ENCODE measurements around the gene EOGT. TPM values are rescaled to one million over a fixed set of nuclear protein-coding genes. Genes with fewer than 3 reads are reported as not detected.

Gene EOGT
- polyA plus RNA-seq, 2 donors: 13.3 to 28.1 TPM

- WGBS, 2 donors: 45 to 56% methylated on average over 8 of the region's 8 CpGs
Measured at GRCh38 chr3:68996356-68996995, 17.0 kb downstream of the EOGT start.

GRCh38 chr3:68988740-68989139 is 24.7 kb downstream of the EOGT start:
- Histone ChIP-seq H3K27ac (ENCODE audit: low read depth in 2 of 2, low read length in 1 of 2) (no peak overlapping the region), H3K4me1 (ENCODE audit: control insufficient read depth in 2 of 2, insufficient read depth in 2 of 2, low read length in 1 of 2) (no peaks in the 10 kb centered on the region), H3K36me3 (ENCODE audit: control insufficient read depth in 2 of 2, insufficient read depth in 2 of 2, low read length in 1 of 2) (peaks cover 6 to 14% of the 10 kb centered on the region in 2 donors), H3K9me3 (ENCODE audit: control insufficient read depth in 2 of 2, insufficient read depth in 1 of 2, low read depth in 1 of 2, low read length in 1 of 2) (no peaks in the 10 kb centered on the region), H3K27me3 (ENCODE audit: control insufficient read depth in 1 of 2, insufficient read depth in 2 of 2, low read length in 2 of 2) (no peaks in the 10 kb centered on the region), H3K4me3 (ENCODE audit: low read depth in 1 of 2, low read length in 2 of 2) (no peak overlapping the region)
- 73 to 89% methylated on average over 4 of the region's 4 CpGs for WGBS, 2 donors

More at GRCh38 chr3:68996356-68996995, 17.0 kb downstream of the EOGT start:
- H3K27me3 ChIP-seq (ENCODE audit: control insufficient read depth in 1 of 2, insufficient read depth in 2 of 2, low read length in 2 of 2): no peaks in the 10 kb centered on the region
- no peak overlapping the region for H3K27ac ChIP-seq (ENCODE audit: low read depth in 2 of 2, low read length in 1 of 2)
- H3K36me3 ChIP-seq (ENCODE audit: control insufficient read depth in 2 of 2, insufficient read depth in 2 of 2, low read length in 1 of 2): peaks cover 11 to 15% of the 10 kb centered on the region in 2 donors
- no peaks in the 10 kb centered on the region for H3K9me3 ChIP-seq (ENCODE audit: control insufficient read depth in 2 of 2, insufficient read depth in 1 of 2, low read depth in 1 of 2, low read length in 1 of 2)
- no peak overlapping the region for H3K4me3 ChIP-seq (ENCODE audit: low read depth in 1 of 2, low read length in 2 of 2)
- no peaks in the 10 kb centered on the region for H3K4me1 ChIP-seq (ENCODE audit: control insufficient read depth in 2 of 2, insufficient read depth in 2 of 2, low read length in 1 of 2)

- 81 to 86% methylated on average over 6 of the region's 6 CpGs for WGBS, 2 donors
- Histone ChIP-seq H3K27me3 (ENCODE audit: control insufficient read depth in 1 of 2, insufficient read depth in 2 of 2, low read length in 2 of 2) (no peaks in the 10 kb centered on the region), H3K36me3 (ENCODE audit: control insufficient read depth in 2 of 2, insufficient read depth in 2 of 2, low read length in 1 of 2) (peaks cover 9 to 12% of the 10 kb centered on the region in 2 donors), H3K27ac (ENCODE audit: low read depth in 2 of 2, low read length in 1 of 2) (no peak overlapping the region), H3K4me1 (ENCODE audit: control insufficient read depth in 2 of 2, insufficient read depth in 2 of 2, low read length in 1 of 2) (no peaks in the 10 kb centered on the region), H3K9me3 (ENCODE audit: control insufficient read depth in 2 of 2, insufficient read depth in 1 of 2, low read depth in 1 of 2, low read length in 1 of 2) (no peaks in the 10 kb centered on the region), H3K4me3 (ENCODE audit: low read depth in 1 of 2, low read length in 2 of 2) (no peak overlapping the region)
Measured at GRCh38 chr3:68987322-68987721, 26.2 kb downstream of the EOGT start.

GRCh38 chr3:68986496-68987208 is 26.8 kb downstream of the EOGT start:
- WGBS, 2 donors: 94 to 96% methylated on average over 6 of the region's 6 CpGs
- peaks cover 9 to 14% of the 10 kb centered on the region in 2 donors for H3K36me3 ChIP-seq (ENCODE audit: control insufficient read depth in 2 of 2, insufficient read depth in 2 of 2, low read length in 1 of 2)
- no peaks in the 10 kb centered on the region for H3K27me3 ChIP-seq (ENCODE audit: control insufficient read depth in 1 of 2, insufficient read depth in 2 of 2, low read length in 2 of 2)
- no peaks in the 10 kb centered on the region for H3K9me3 ChIP-seq (ENCODE audit: control insufficient read depth in 2 of 2, insufficient read depth in 1 of 2, low read depth in 1 of 2, low read length in 1 of 2)
- H3K27ac ChIP-seq (ENCODE audit: low read depth in 2 of 2, low read length in 1 of 2): no peak overlapping the region
- H3K4me3 ChIP-seq (ENCODE audit: low read depth in 1 of 2, low read length in 2 of 2): no peak overlapping the region
- H3K4me1 ChIP-seq (ENCODE audit: control insufficient read depth in 2 of 2, insufficient read depth in 2 of 2, low read length in 1 of 2): no peaks in the 10 kb centered on the region

- Histone ChIP-seq H3K4me1 (ENCODE audit: control insufficient read depth in 2 of 2, insufficient read depth in 2 of 2, low read length in 1 of 2) (no peaks in the 10 kb centered on the region), H3K27me3 (ENCODE audit: control insufficient read depth in 1 of 2, insufficient read depth in 2 of 2, low read length in 2 of 2) (no peaks in the 10 kb centered on the region), H3K27ac (ENCODE audit: low read depth in 2 of 2, low read length in 1 of 2) (no peak overlapping the region), H3K4me3 (ENCODE audit: low read depth in 1 of 2, low read length in 2 of 2) (no peak overlapping the region), H3K9me3 (ENCODE audit: control insufficient read depth in 2 of 2, insufficient read depth in 1 of 2, low read depth in 1 of 2, low read length in 1 of 2) (no peaks in the 10 kb centered on the region), H3K36me3 (ENCODE audit: control insufficient read depth in 2 of 2, insufficient read depth in 2 of 2, low read length in 1 of 2) (peaks cover 13 to 19% of the 10 kb centered on the region in 2 donors)
- 53 to 67% methylated on average over 3 of the region's 3 CpGs for WGBS, 2 donors
Measured at GRCh38 chr3:68985146-68985790, 28.2 kb downstream of the EOGT start.

- H3K9me3 ChIP-seq (ENCODE audit: control insufficient read depth in 2 of 2, insufficient read depth in 1 of 2, low read depth in 1 of 2, low read length in 1 of 2): no peaks in the 10 kb centered on the region
- H3K4me3 ChIP-seq (ENCODE audit: low read depth in 1 of 2, low read length in 2 of 2): no peak overlapping the region
- no peaks in the 10 kb centered on the region for H3K27me3 ChIP-seq (ENCODE audit: control insufficient read depth in 1 of 2, insufficient read depth in 2 of 2, low read length in 2 of 2)
- 81 to 83% methylated on average over 5 of the region's 5 CpGs for WGBS, 2 donors
- H3K4me1 ChIP-seq (ENCODE audit: control insufficient read depth in 2 of 2, insufficient read depth in 2 of 2, low read length in 1 of 2): no peaks in the 10 kb centered on the region
- peaks cover 16 to 21% of the 10 kb centered on the region in 2 donors for H3K36me3 ChIP-seq (ENCODE audit: control insufficient read depth in 2 of 2, insufficient read depth in 2 of 2, low read length in 1 of 2)
- no peak overlapping the region for H3K27ac ChIP-seq (ENCODE audit: low read depth in 2 of 2, low read length in 1 of 2)
Measured at GRCh38 chr3:68984011-68984530, 29.4 kb downstream of the EOGT start.

GRCh38 chr3:68977486-68978167 is 35.9 kb downstream of the EOGT start:
- Histone ChIP-seq H3K36me3 (ENCODE audit: control insufficient read depth in 2 of 2, insufficient read depth in 2 of 2, low read length in 1 of 2) (peaks cover 11 to 14% of the 10 kb centered on the region in 2 donors), H3K27ac (ENCODE audit: low read depth in 2 of 2, low read length in 1 of 2) (no peak overlapping the region), H3K27me3 (ENCODE audit: control insufficient read depth in 1 of 2, insufficient read depth in 2 of 2, low read length in 2 of 2) (no peaks in the 10 kb centered on the region), H3K4me1 (ENCODE audit: control insufficient read depth in 2 of 2, insufficient read depth in 2 of 2, low read length in 1 of 2) (no peaks in the 10 kb centered on the region), H3K4me3 (ENCODE audit: low read depth in 1 of 2, low read length in 2 of 2) (no peak overlapping the region), H3K9me3 (ENCODE audit: control insufficient read depth in 2 of 2, insufficient read depth in 1 of 2, low read depth in 1 of 2, low read length in 1 of 2) (no peaks in the 10 kb centered on the region)
- 77 to 80% methylated on average over 8 of the region's 8 CpGs for WGBS, 2 donors

GRCh38 chr3:68974711-68975110 is 38.8 kb downstream of the EOGT start:
- Histone ChIP-seq H3K9me3 (ENCODE audit: control insufficient read depth in 2 of 2, insufficient read depth in 1 of 2, low read depth in 1 of 2, low read length in 1 of 2) (no peaks in the 10 kb centered on the region), H3K27ac (ENCODE audit: low read depth in 2 of 2, low read length in 1 of 2) (no peak overlapping the region), H3K4me3 (ENCODE audit: low read depth in 1 of 2, low read length in 2 of 2) (no peak overlapping the region), H3K27me3 (ENCODE audit: control insufficient read depth in 1 of 2, insufficient read depth in 2 of 2, low read length in 2 of 2) (no peaks in the 10 kb centered on the region), H3K4me1 (ENCODE audit: control insufficient read depth in 2 of 2, insufficient read depth in 2 of 2, low read length in 1 of 2) (no peaks in the 10 kb centered on the region), H3K36me3 (ENCODE audit: control insufficient read depth in 2 of 2, insufficient read depth in 2 of 2, low read length in 1 of 2) (peaks cover 5 to 7% of the 10 kb centered on the region in 2 donors)
- WGBS, 2 donors: 82 to 86% methylated on average over 5 of the region's 5 CpGs

GRCh38 chr3:68973639-68974038 is 39.8 kb downstream of the EOGT start:
- Histone ChIP-seq H3K4me3 (ENCODE audit: low read depth in 1 of 2, low read length in 2 of 2) (no peak overlapping the region), H3K27me3 (ENCODE audit: control insufficient read depth in 1 of 2, insufficient read depth in 2 of 2, low read length in 2 of 2) (no peaks in the 10 kb centered on the region), H3K4me1 (ENCODE audit: control insufficient read depth in 2 of 2, insufficient read depth in 2 of 2, low read length in 1 of 2) (no peaks in the 10 kb centered on the region), H3K36me3 (ENCODE audit: control insufficient read depth in 2 of 2, insufficient read depth in 2 of 2, low read length in 1 of 2) (peaks cover 0 to 4% of the 10 kb centered on the region in 2 donors), H3K27ac (ENCODE audit: low read depth in 2 of 2, low read length in 1 of 2) (no peak overlapping the region), H3K9me3 (ENCODE audit: control insufficient read depth in 2 of 2, insufficient read depth in 1 of 2, low read depth in 1 of 2, low read length in 1 of 2) (no peaks in the 10 kb centered on the region)
- 70% methylated on average over 7 of the region's 7 CpGs for WGBS, 2 donors
